HepG2 (cell line): ENCODE results near the gene SH2D3A. TPM values are rescaled to one million over a fixed set of nuclear protein-coding genes. Genes with fewer than 3 reads are reported as not detected.

ENCODE experiments used
- BRD4 ChIP-seq: sonication (generic); formaldehyde crosslinking; IDR thresholded peaks from 2 replicates; pipeline ENCODE4 v1.4.0; 2020; ENCODE audit warnings: missing genetic modification reagents
- CBX5 ChIP-seq: sonication (generic); formaldehyde crosslinking; IDR thresholded peaks from 2 replicates; pipeline ENCODE4 v1.4.0; 2020; ENCODE audit warnings: missing genetic modification reagents, borderline replicate concordance
- CENPT ChIP-seq: sonication (generic); formaldehyde crosslinking; IDR thresholded peaks from 2 replicates; pipeline ENCODE4 v1.8.0; 2022; ENCODE audit warnings: low read depth, mild to moderate bottlenecking, moderate library complexity, missing genetic modification reagents
- DR1 ChIP-seq: sonication (generic); formaldehyde crosslinking; IDR thresholded peaks from 2 replicates; pipeline ENCODE4 v1.8.0; 2021; ENCODE audit warnings: mild to moderate bottlenecking, missing genetic modification reagents, inconsistent platforms
- EZH2 ChIP-seq: conservative IDR thresholded peaks from 2 replicates; pipeline ENCODE4 v1.6.1; 2012; ENCODE audit warnings: mild to moderate bottlenecking, low read depth, low read length, moderate library complexity
- GPN1 ChIP-seq: sonication (generic); formaldehyde crosslinking; IDR thresholded peaks from 2 replicates; pipeline ENCODE4 v1.5.1; 2020; ENCODE audit warnings: missing genetic modification reagents, borderline replicate concordance
- HIVEP1 ChIP-seq: sonication (generic); formaldehyde crosslinking; IDR thresholded peaks from 2 replicates; pipeline ENCODE4 v1.4.0; 2020; ENCODE audit warnings: mild to moderate bottlenecking, missing genetic modification reagents
- ISX ChIP-seq: sonication (generic); formaldehyde crosslinking; conservative IDR thresholded peaks from 2 replicates; pipeline ENCODE4 v1.5.0; 2020; ENCODE audit warnings: missing genetic modification reagents
- JUND ChIP-seq: sonication (generic); formaldehyde crosslinking; IDR thresholded peaks from 2 replicates; pipeline ENCODE4 v1.8.0; 2022; ENCODE audit warnings: mild to moderate bottlenecking, missing genetic modification reagents
- KDM3A ChIP-seq: IDR thresholded peaks from 2 replicates; pipeline ENCODE4 v1.6.1; 2018; ENCODE audit warnings: low read depth, missing compliant biosample characterization
- KDM5A ChIP-seq: fragments of 200-600 bp; sonication (generic); IDR thresholded peaks from 2 replicates; pipeline ENCODE4 v1.7.0; 2018; ENCODE audit warnings: antibody characterized with exemption, mild to moderate bottlenecking, low read length, borderline replicate concordance
- MAFG ChIP-seq: sonication (generic); formaldehyde crosslinking; IDR thresholded peaks from 2 replicates; pipeline ENCODE4 v1.5.1; 2020; ENCODE audit warnings: mild to moderate bottlenecking, missing genetic modification reagents
- MED13 ChIP-seq: sonication (generic); formaldehyde crosslinking; IDR thresholded peaks from 2 replicates; pipeline ENCODE4 v1.5.0; 2020; ENCODE audit warnings: missing genetic modification reagents
- MIER3 ChIP-seq: IDR thresholded peaks from 2 replicates; pipeline ENCODE4 v1.6.1; 2016; ENCODE audit warnings: missing compliant biosample characterization, borderline replicate concordance
- MIXL1 ChIP-seq: IDR thresholded peaks from 2 replicates; pipeline ENCODE4 v1.6.1; 2016
- MXI1 ChIP-seq: IDR thresholded peaks from 3 replicates; pipeline ENCODE4 v1.6.1; 2012; ENCODE audit warnings: low read depth, low read length, inconsistent platforms, borderline replicate concordance
- NFATC3 ChIP-seq: sonication (generic); formaldehyde crosslinking; IDR thresholded peaks from 2 replicates; pipeline ENCODE4 v1.5.1; 2020; ENCODE audit warnings: mild to moderate bottlenecking, missing genetic modification reagents
- NFE2L1 ChIP-seq: sonication (generic); formaldehyde crosslinking; IDR thresholded peaks from 2 replicates; pipeline ENCODE4 v1.4.0; 2020; ENCODE audit warnings: missing genetic modification reagents, mild to moderate bottlenecking, borderline replicate concordance
- NR2F6 ChIP-seq, 2 experiments: IDR thresholded peaks; 2 replicates each; pipeline ENCODE4 v1.6.1; 2016; ENCODE audit warnings: antibody characterized with exemption in 1 of 2, mild to moderate bottlenecking in 1 of 2
- PLRG1 ChIP-seq: fragments of 450-650 bp; conservative IDR thresholded peaks from 2 replicates; pipeline ENCODE4 v1.6.1; 2016
- SALL1 ChIP-seq: sonication (generic); formaldehyde crosslinking; IDR thresholded peaks from 2 replicates; pipeline ENCODE4 v1.8.0; 2022; ENCODE audit warnings: mild to moderate bottlenecking, missing genetic modification reagents
- SNAPC2 ChIP-seq: sonication (generic); formaldehyde crosslinking; IDR thresholded peaks from 2 replicates; pipeline ENCODE4 v1.8.1; 2022; ENCODE audit warnings: mild to moderate bottlenecking, missing genetic modification reagents
- SRSF1 ChIP-seq: fragments of 200-400 bp; formaldehyde crosslinking; optimal IDR thresholded peaks from 2 replicates; pipeline ENCODE3; 2017; ENCODE audit warnings: mild to moderate bottlenecking, low read depth, low read length, moderate library complexity
- ZNF101 ChIP-seq: sonication (generic); formaldehyde crosslinking; IDR thresholded peaks from 2 replicates; pipeline ENCODE4 v1.4.0; 2020; ENCODE audit warnings: mild to moderate bottlenecking, low read depth, missing genetic modification reagents, borderline replicate concordance
- ZNF607 ChIP-seq: sonication (generic); formaldehyde crosslinking; IDR thresholded peaks from 2 replicates; pipeline ENCODE4 v1.5.1; 2020; ENCODE audit warnings: missing genetic modification reagents, mild to moderate bottlenecking, borderline replicate concordance
- ZNF616 ChIP-seq: sonication (generic); formaldehyde crosslinking; IDR thresholded peaks from 2 replicates; pipeline ENCODE4 v1.5.0; 2020; ENCODE audit warnings: low read depth, mild to moderate bottlenecking, missing genetic modification reagents
- ZNF703 ChIP-seq: sonication (generic); formaldehyde crosslinking; IDR thresholded peaks from 2 replicates; pipeline ENCODE4 v1.5.1; 2020; ENCODE audit warnings: missing genetic modification reagents, mild to moderate bottlenecking, moderate library complexity, borderline replicate concordance
- ZNF766 ChIP-seq: sonication (generic); formaldehyde crosslinking; IDR thresholded peaks from 2 replicates; pipeline ENCODE4 v1.5.0; 2020; ENCODE audit warnings: missing genetic modification reagents, borderline replicate concordance
- ZNF768 ChIP-seq: sonication (generic); formaldehyde crosslinking; IDR thresholded peaks from 2 replicates; pipeline ENCODE4 v1.4.0; 2020; ENCODE audit warnings: missing genetic modification reagents
- ZNF775 ChIP-seq: sonication (generic); formaldehyde crosslinking; IDR thresholded peaks from 2 replicates; pipeline ENCODE4 v1.4.0; 2020; ENCODE audit warnings: missing genetic modification reagents, mild to moderate bottlenecking, moderate library complexity, borderline replicate concordance
- ZZZ3 ChIP-seq: sonication (generic); formaldehyde crosslinking; IDR thresholded peaks from 2 replicates; pipeline ENCODE4 v1.4.0; 2020; ENCODE audit warnings: missing genetic modification reagents, mild to moderate bottlenecking, borderline replicate concordance
- polyA plus RNA-seq, 8 experiments: library from polyadenylated mRNA; depleted of rRNA in 3 of 8; stranded (reverse) in 7 of 8; unstranded in 1 of 8; fragments of >200 nt; fragmentation: Illumina TruSeq in 4 of 8; extraction: Trizol in 4 of 8; gene quantifications; 2 replicates each; pipeline versions ENCODE4 v1.2.1 to v1.2.3, GENCODE V29; 2011 to 2016; ENCODE audit warnings: low read depth in 4 of 8, missing spikeins in 1 of 8, mixed read lengths in 1 of 8; ENCODE audit not compliant: insufficient read depth in 1 of 8
- total RNA-seq, 5 experiments: library from RNA; depleted of rRNA; stranded (reverse); fragments of >200 nt; fragmentation: Illumina TruSeq; extraction: Trizol; gene quantifications; 2 replicates each; pipeline ENCODE4 v1.2.3, GENCODE V29; 2016; ENCODE audit warnings: low read depth in 1 of 5
- TF ChIP-seq, protein P1 (sequence below): fragments of 450-650 bp; IDR thresholded peaks from 2 replicates; pipeline ENCODE4 v1.6.1; 2017

Gene SH2D3A
- total and polyA plus RNA-seq, 2 of the 13 experiments (the other 11 are each of a cell fraction or from before 2014, with no cell fraction given), result 1.0 to 2.2 TPM

DNA sequence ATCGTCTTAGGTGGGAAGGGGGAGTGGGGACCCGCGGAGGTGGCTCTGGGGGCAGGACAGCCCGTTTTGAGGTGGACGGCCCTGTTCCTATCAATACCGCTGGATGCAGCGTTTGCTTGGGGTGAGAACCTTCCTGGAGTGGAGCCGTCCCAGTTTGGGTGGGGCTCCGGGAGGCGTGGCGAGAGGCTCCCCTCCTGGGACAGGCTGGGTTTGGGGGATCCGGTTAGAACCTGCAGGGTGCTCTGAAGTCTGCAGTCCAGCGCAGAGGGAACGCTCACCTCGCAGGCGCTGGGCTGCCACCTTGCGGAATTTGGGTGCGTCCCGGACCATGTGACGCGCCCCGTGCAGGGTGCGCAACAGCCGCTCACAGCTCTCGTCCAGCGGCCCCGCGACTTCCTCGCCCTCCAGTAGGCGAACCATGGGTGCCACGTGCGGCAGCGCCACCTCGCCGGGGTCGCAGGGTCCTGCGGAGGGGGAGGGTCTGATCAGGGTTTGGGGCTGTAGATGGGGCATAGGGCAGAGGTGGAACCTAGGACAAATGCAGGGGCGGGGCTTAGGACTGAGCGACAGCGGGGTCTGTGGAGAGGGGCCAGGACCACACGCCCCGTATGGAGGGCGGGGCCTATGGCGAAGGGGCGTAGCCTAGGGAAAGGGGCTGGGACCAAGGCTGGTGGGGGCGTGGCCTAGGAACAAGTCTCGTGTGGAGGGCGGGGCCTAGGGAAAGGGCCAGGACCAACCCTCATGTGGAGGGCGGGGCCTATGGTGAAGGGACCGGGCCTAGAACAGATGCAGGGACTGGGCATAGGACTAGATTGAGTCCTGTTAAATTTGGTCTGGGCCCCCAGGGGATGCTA, 13.8 kb downstream of the SH2D3A start (continued):
- TF ChIP-seq, protein P1, sequence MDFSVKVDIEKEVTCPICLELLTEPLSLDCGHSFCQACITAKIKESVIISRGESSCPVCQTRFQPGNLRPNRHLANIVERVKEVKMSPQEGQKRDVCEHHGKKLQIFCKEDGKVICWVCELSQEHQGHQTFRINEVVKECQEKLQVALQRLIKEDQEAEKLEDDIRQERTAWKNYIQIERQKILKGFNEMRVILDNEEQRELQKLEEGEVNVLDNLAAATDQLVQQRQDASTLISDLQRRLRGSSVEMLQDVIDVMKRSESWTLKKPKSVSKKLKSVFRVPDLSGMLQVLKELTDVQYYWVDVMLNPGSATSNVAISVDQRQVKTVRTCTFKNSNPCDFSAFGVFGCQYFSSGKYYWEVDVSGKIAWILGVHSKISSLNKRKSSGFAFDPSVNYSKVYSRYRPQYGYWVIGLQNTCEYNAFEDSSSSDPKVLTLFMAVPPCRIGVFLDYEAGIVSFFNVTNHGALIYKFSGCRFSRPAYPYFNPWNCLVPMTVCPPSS, result no peak
- TF ChIP-seq ZZZ3, result no peak
- TF ChIP-seq EZH2, result no peak
- 0 out of 2 replicates have a peak, but pooled peaks have one; percentile 25 for TF ChIP-seq MIER3 (CRISPR knock-in tag)
- no peak for TF ChIP-seq NFE2L1
- no peak; the same call in 1 of the 2 replicates for TF ChIP-seq MIXL1 (CRISPR knock-in tag)
- TF ChIP-seq DR1 (CRISPR knock-in tag), result no peak
- TF ChIP-seq SALL1, result peak; percentile 90
- peak; percentile 60 for TF ChIP-seq BRD4 (CRISPR knock-in tag)
- peak; percentile 86; the same call in 1 of the 2 replicates for TF ChIP-seq NFATC3 (CRISPR knock-in tag)
- no peak for TF ChIP-seq JUND (CRISPR knock-in tag)
- no peak for TF ChIP-seq PLRG1
- TF ChIP-seq ZNF775 (CRISPR knock-in tag), result 0 out of 2 replicates have a peak, but pooled peaks have one; percentile 66
- TF ChIP-seq MXI1, result peak; percentile 74; the same call in 1 of the 3 replicates
- no peak for TF ChIP-seq ZNF703 (CRISPR knock-in tag)
- TF ChIP-seq ZNF766, result 0 out of 2 replicates have a peak, but pooled peaks have one; percentile 67
- 0 out of 2 replicates have a peak, but pooled peaks have one; percentile 32 for TF ChIP-seq ISX (CRISPR knock-in tag)
- peak; percentile 83; the same call in 1 of the 2 replicates for TF ChIP-seq CENPT (CRISPR knock-in tag)
- TF ChIP-seq HIVEP1 (CRISPR knock-in tag), result 0 out of 2 replicates have a peak, but pooled peaks have one; percentile 36
- no peak; the same call in 1 of the 2 replicates for TF ChIP-seq KDM3A (CRISPR knock-in tag)
- peak; percentile 88 for TF ChIP-seq CBX5 (CRISPR knock-in tag)
- peak; percentile 81; the same call in 1 of the 2 replicates for TF ChIP-seq ZNF101 (CRISPR knock-in tag)
- TF ChIP-seq MED13 (CRISPR knock-in tag), result peak; percentile 77; the same call in 1 of the 2 replicates
- no peak for TF ChIP-seq MAFG (CRISPR knock-in tag)
- TF ChIP-seq SRSF1, result peak; percentile 29
- no peak for TF ChIP-seq GPN1 (CRISPR knock-in tag)
- no peak for TF ChIP-seq KDM5A
- no peak for TF ChIP-seq ZNF616 (CRISPR knock-in tag)
- TF ChIP-seq ZNF768 (CRISPR knock-in tag), result peak; percentile 81; the same call in 1 of the 2 replicates
- no peak for TF ChIP-seq SNAPC2 (CRISPR knock-in tag)
- TF ChIP-seq NR2F6 (IDR thresholded peaks at IDR 0.05), result no peak; the same call in 1 of the 2 replicates
- TF ChIP-seq NR2F6 (CRISPR knock-in tag; IDR thresholded peaks at IDR 0.05), result peak; percentile 88
- TF ChIP-seq ZNF607, result no peak
